NCI-H1436 treated with DMSO at 0.1 percent for 48 hours (cell line): ENCODE measurements around the gene CPXM2.

Experiments used
- DNase-seq: peaks from one replicate; lab custom pipeline; 2025; lab: John Stamatoyannopoulos, UW

Gene CPXM2

GRCh38 chr10:123848564-123849457, 42.8 kb downstream of the CPXM2 start:
- no peak for DNase-seq

DNA sequence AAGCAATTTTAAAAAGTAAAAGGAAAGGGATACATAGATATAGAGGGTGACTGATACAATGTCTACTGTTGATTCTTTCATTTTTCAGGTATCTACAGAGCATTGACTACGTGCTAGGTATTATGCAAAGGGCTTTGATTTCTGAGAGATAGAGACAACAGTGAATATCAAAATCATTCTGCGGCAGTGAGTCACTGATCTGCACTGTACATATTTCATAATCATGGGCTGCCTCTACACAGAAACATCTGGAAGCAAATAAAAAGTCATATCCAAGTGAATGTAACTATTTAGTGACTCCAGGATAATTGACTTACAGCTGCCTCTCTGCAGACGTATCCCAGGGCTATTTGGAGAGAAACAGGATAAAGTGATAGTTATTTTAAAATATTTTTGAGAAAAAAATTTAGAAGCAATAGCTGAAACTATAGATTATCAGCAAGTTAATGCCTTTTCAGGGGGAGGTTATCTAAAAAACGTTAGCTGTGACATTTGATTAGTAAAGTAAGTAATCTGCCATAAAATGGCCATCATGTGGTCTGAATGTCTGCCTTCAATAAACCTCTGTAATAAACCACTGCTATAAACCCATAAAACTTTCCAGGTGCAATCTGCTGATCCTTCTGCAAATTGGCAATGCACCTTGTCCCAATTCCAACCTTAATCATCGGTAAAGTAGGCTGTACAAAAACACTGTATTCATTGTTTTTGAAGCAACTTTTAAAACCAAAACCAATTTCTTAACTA, 43.7 kb downstream of the CPXM2 start:
- no peak for DNase-seq

DNA sequence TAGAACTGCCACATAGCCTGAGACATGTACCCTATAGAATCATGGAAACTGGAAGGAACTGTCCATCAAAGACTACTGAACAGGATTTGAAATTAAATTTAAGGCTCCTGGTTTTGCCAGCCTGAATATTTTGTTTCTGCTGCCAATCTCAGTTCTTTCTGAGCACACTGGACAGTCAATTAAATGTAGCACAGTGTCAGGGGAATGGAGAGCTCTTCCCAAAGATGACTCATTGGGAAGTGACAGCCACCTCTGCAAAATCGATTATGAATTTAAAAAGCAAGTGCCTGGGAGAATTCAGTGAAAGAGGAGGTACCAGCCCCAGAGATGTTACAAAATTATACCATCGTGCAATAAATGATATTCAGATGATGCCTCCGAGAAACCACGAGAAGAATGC, 47.8 kb downstream of the CPXM2 start:
- no peak for DNase-seq

GRCh38 chr10:123842692-123843385, 48.8 kb downstream of the CPXM2 start:
- DNase-seq = no peak

DNA sequence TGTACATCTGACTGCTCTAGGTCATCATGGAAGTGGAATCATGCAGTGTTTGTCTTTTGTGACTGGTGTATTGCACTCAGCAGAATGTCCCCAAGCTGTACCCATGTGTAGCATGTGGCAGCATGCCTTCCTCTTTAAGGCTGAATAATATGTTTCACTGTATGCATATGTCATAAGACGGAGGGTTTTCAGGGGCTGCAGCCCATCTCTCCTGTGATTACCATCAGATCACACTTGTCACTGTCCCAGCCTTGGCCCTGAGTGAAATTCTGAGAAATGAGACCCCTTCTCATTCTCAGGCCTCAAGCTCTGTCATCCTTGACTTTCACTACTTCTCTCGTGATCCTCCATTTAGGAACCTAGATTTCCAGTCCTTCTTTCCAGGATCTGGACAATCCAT, 50.0 kb downstream of the CPXM2 start:
- DNase-seq = no peak

- DNase-seq = no peak
Measured at GRCh38 chr10:123841115-123841514, 50.5 kb downstream of the CPXM2 start.

GRCh38 chr10:123840714-123841113, 50.9 kb downstream of the CPXM2 start:
- no peak for DNase-seq

DNA sequence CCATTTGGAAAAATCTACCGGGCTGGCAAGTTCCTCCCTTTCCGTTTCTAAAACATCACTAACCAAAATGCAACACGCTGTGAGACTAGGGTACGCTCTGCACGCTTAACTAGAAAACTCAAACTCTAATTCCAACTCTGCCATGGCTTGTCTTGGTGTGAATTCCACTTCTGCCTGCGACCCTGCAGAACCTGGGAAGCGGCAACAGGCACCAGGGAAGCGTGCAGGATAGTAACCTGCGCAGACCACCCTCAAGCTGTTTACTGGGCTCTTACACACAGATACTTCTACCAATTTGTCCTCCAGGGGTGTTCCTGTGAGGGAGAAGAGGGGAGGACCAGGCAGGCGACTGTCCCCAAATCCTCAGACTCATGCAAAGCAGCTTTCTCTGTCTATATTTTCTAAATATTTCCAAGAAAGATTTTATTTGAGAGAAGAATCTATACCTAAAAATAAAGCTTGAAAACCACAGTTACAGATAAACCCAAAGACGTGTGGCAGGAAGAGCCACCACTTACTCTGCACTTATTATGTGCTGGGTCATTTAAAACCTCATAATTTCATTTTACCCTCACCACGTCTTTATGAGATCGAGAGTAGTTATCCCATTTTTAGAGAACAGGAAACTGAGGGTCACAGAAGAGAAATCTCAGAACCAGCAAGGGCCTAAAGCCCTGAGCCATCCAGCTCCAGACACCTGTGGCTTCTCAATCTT, 52.9 kb downstream of the CPXM2 start:
- no peak for DNase-seq

DNA sequence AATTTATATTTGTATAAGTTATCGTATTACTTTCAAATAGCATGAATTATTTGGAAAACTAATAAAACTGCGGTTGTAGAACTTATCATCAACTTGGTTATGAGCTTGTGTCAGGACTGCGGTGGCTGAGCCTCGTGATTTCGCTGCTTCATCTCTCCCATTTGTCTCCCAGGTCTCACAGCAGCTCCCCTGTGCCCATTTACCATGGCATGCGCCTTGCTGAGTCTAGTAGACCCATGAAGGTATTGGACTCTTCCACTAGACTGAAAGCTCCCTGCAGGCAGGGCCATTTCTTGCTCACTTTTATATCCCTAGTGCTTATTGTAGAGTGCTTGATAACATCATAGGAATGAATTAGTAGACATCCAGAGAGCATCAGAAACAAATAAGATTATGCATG, 53.9 kb downstream of the CPXM2 start:
- no peak for DNase-seq

GRCh38 chr10:123836418-123837145, 55.0 kb downstream of the CPXM2 start:
- DNase-seq = no peak

DNA sequence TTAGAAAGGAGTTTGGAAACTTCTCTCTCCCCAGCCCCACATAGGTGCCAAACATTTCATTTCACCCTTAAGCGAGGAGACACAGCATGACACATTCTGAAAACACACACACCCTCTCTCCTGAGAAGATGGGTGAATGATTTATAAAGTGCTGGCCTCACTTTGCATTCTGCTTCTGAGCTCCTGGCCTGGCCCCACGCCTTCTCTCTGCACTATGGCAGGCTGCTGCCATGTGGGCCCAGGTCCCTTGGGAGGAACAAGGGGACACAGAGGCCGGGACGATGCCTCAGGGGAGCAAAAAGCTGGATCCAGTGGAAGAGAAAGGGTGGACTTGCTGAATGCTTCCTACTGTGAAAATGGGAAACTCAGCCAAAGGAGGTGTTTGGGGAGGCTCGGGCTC, 56.0 kb downstream of the CPXM2 start:
- no peak for DNase-seq

DNA sequence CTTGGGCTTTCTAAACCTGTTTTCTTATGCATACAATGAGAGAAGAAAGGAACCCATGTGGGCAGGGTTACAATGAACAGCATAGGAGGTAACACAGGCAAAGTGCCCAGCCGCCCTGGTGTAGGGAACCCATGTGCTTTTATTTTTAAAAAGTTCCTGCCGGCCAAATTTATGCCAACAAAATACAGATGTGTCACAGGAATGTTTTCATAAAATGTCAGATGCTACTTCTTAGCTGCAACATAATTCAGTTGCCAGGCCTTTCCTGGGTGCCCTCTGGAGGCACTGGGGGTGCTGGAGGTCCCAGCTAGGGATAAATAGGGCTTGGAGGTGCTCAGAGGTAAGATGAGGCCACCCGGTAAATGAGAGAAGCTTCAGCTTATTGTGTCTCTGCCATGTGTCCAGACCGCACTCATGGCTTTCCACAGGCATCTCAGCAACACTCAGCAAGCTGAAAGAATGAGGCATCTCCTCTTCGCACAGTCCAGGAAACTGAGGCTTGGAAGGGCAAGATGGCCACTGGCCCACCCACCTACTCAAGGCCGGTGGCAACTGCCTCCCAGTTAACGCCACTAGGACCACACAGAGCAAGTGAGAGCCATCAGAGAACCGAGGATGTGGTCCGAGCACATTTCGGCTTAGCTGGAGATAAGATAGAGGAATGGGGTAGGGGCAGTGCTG, 58.3 kb downstream of the CPXM2 start:
- no peak for DNase-seq

DNA sequence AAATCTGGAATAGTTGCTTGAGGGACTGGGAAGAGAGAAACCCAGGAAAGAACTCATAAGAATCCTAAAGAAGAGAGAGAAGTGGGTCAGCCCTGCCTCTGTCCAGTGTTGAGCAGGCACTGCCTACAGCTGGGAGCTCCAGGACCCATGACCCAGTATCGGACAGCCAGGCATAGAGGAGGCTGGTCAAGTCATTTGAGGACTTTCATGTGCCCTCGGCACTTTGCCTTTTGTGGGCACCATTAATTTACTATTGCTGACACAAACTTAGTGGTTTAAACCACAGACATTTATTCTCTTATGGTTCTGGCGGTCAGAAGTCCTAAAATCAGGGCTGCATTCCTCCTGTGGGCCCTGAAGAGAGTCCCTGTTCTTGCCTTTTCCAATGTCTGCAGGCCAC, 60.3 kb downstream of the CPXM2 start:
- DNase-seq = no peak

GRCh38 chr10:123821136-123821535, 70.5 kb downstream of the CPXM2 start:
- DNase-seq = no peak

- DNase-seq = no peak
Measured at GRCh38 chr10:123809632-123810031, 82.0 kb downstream of the CPXM2 start.

DNA sequence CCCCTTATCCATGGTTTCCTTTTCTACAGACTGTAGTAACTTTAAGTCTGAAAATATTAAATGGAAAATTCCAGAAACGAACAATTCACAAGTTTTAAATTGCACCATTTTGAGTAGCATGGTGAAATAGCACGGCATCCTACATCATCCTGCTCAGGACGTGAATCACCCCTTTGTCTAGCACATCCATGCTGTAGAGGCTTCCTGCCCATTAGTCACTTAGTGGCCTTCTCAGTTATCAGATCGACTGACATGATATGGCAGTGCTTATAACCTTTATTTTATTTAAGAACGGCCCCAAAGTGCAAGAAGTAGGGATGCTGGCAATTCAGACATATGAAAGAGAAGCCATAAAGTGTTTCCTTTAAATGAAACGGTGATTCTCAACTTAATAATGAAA, 82.7 kb downstream of the CPXM2 start:
- DNase-seq = no peak

- DNase-seq = no peak
Measured at GRCh38 chr10:123808286-123808685, 83.3 kb downstream of the CPXM2 start.

- no peak for DNase-seq
Measured at GRCh38 chr10:123807444-123808035, 84.1 kb downstream of the CPXM2 start.

DNA sequence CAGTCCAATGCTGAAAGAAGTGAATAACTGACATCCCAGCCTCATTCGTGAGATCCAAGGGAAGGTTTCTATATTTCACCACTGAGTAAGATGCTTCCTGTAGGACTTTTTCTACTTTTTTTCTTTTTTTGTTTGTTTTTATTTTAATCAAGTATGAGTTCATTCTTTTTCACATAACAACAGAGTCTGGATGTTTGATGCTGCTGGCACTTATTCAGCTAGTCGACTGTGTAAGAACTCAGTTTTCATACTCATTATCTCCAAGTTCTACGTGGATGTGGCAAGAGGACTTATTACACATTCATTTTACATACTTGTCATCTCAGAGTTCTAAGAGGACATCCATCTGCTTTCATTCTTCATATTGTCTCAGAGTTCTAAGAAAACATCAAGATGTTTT, 86.9 kb downstream of the CPXM2 start:
- DNase-seq = no peak

DNA sequence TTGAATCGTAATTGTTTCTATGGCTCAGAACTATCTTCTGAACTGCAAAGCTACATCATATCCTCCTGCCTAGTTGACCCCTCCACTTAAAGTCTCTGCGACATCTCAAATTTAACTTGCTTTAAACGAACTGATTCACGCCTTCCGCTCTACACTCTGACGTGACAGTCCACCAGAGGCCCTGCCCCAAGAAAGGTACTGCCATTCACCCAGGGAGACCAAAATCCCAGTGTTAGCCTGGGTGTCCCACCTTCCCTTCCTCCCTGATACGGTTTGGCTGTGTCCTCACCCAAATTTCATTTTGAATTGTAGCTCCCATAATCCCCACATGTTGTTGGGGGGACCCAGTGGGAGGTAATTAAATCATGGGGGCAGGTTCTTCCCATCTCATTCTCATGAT, 90.8 kb downstream of the CPXM2 start:
- no peak for DNase-seq
